22Rv1 (cell line): Measurements from ENCODE around the gene TCF12.

Experiments
- H3K27ac ChIP-seq: fragments of 450-650 bp; 2 replicates; pipeline ENCODE4 v1.5.1; 2017
- CTCF ChIP-seq: fragments of 450-650 bp; IDR thresholded peaks from 2 replicates; pipeline ENCODE4 v1.5.1; 2017; ENCODE audit warnings: mild to moderate bottlenecking
- ZFX ChIP-seq: fragments of 450-650 bp; IDR thresholded peaks from 2 replicates; pipeline ENCODE4 v1.6.1; 2017; ENCODE audit warnings: antibody characterized with exemption, borderline replicate concordance

Gene TCF12

GRCh38 chr15:57098896-57099295, 180.5 kb downstream of the TCF12 start:
- TF ChIP-seq CTCF (no peak), ZFX (no peak)
- no peak overlapping the region for H3K27ac ChIP-seq

- no peak overlapping the region for H3K27ac ChIP-seq
Observed at GRCh38 chr15:57100136-57100539, 181.7 kb downstream of the TCF12 start.

DNA sequence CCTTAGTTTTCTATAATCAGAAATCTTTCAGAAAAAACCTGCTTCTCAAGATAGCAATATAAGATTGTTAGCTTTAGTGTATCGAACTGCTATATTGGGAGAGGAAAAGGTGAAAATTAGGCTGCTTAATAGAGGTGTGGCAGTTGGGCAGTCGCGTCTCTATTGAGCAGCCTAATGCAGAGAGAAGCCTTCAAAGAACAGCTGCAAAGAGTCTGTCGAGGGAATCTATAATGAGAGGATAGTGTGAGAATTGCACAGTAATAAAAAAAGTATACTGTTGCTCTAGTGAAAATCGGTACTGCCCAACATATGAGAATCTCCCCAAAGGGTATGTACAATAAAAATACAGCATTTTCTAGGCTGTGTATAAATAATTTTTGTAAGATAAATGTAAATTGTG, 184.4 kb downstream of the TCF12 start:
- H3K27ac ChIP-seq, result no peak overlapping the region
- no peak for TF ChIP-seq CTCF
- TF ChIP-seq ZFX, result no peak

More at GRCh38 chr15:57100136-57100539, 181.7 kb downstream of the TCF12 start:
- TF ChIP-seq ZFX (no peak), CTCF (no peak)

- no peak overlapping the region for H3K27ac ChIP-seq
- no peak for TF ChIP-seq CTCF
- no peak for TF ChIP-seq ZFX
Observed at GRCh38 chr15:57108296-57108695, 189.9 kb downstream of the TCF12 start.

GRCh38 chr15:57109005-57109404, 190.6 kb downstream of the TCF12 start:
- H3K27ac ChIP-seq, result no peak overlapping the region
- TF ChIP-seq CTCF (no peak), ZFX (no peak)

DNA sequence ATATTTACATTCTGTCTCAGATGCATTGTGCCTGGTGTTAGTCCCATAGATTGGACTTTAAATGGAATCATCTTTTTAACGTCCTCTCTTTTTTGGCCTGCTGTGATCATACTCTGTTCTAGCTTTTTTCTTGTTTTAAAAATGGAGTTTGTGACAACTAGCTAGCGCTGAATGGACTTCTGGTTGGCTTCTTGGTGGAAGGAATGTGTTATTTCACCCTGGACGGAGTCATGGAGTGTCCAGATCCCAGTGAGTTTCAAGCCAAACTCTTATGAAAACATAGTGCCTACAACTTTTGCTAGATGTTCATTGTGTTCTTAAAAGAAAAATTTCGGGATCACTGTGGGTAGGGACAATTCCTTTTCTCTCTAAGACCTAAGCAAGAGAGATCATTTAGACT, 192.6 kb downstream of the TCF12 start:
- TF ChIP-seq CTCF (no peak), ZFX (no peak)
- no peak overlapping the region for H3K27ac ChIP-seq

GRCh38 chr15:57112178-57112577, 193.7 kb downstream of the TCF12 start:
- H3K27ac ChIP-seq, result no peak overlapping the region
- TF ChIP-seq CTCF (no peak), ZFX (no peak)
